COR-L47 (cell line): Measurements from ENCODE around the gene DGCR2.
"Not testable (repeated sequence)": the region's sequence is repeated elsewhere in the genome, so short reads cannot be mapped to it uniquely, and the experiment has no call there.

ENCODE experiments used
- DNase-seq: peaks from one replicate; lab custom pipeline; 2025; lab: John Stamatoyannopoulos, UW

Gene DGCR2

GRCh38 chr22:19001204-19001603 is 121.0 kb downstream of the DGCR2 start:
- no peak for DNase-seq

DNA sequence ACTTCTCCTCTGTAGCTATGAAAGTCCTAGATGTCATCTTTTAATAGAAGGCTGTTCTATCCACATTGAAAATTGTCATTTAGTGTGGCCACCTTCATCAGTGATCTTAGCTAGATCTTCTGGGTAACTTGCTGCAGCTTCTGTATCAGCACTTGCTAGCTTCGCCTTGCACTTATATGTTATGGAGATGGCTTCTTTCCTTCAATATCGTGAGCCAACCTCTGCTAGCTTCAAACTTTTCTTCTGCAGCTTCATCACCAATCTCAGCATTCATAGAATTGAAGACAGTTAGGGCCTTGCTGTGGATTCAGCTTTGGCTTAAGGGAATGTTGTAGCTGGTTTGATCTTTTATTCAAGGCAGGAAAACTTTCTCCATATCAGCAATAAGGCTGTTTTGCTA is 122.1 kb downstream of the DGCR2 start:
- not testable (repeated sequence) for DNase-seq

DNA sequence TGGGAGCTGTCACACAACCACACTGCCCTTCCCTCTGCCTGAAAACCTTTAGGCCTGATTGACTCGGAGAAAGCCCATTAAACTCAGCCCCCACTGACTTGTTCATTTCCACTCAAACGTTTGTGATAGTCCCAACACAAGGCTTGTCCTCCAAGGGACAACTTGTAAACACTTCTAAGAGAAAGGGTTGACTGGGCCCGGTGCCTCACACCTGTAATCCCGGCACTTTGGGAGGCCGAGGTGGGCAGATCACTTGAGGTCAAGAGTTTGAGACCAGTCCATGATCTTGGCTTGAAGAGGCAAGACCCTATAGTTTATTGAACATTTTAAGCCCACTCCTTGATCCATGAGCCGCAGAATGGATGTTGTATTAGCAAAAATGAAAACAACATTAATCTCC is 122.8 kb downstream of the DGCR2 start:
- DNase-seq = no peak

DNA sequence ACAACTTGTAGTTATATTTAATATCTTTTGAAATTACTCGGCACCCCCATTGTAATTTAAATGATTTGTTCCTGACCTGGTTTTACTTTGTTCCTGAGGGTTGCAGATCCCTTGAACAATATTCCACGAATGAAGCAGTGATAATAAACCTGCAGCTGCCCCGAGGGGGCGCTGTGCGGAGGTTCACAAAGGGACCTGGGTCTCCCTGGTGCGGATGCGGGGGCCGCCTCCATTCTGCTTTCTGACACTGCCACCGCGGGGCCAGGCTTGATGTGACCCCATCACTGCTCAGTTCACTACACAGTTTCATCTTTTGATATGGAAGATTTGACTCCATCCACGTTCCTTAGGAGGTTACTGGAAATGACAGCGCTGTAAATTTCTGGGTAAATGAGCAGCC is 123.2 kb downstream of the DGCR2 start:
- no peak for DNase-seq

DNA sequence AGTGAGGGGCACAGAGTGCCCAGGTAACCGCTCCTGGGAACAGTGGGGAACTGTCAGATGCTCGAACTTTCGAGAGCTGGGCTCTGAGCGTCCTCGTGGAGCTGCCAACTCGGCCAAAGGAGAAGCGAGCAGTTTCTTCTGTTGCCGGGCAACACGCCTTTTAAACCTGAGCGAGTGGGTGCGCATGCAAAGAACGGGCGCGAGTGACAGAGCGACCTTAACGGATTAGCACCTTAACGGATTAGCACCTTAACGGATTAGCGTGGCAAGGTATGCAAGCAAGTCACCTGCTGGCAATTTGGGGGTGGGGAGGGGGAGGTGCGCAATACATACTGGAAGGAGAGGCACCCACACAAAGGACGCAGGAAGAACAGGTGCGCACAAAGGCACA is 124.3 kb downstream of the DGCR2 start:
- DNase-seq = no peak

DNA sequence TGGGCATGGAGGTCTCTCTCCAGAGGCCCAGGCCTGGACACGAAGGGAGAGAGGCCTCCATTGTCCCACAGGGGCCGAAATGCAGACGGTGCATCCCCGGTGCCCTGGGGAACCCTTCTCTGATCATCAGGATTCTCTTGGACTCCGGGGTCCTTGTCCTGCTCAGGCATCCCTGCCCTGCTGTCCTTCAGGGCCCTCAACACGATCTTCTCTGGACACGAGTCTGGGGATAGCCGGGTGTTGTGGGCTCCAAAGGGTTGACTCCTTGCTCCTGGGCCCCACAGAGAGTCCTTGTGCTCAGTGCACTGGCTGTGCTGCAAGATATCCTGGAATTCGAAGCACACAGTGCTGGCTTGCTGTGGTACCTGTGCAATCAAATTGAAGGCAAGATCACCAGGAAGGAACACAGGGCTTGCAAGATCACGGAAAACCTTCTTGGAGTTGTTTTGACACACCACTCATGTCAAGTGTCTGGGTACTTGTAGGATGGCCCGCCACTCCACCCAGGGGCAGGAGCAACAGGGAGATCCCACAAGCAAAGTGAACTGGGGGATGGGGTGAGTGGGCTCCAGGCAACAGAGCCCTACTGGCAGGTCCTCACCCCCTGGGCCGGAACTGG is 124.8 kb downstream of the DGCR2 start:
- no peak for DNase-seq

GRCh38 chr22:18996376-18996900 is 125.8 kb downstream of the DGCR2 start:
- DNase-seq = no peak

- DNase-seq = no peak
Observed at GRCh38 chr22:18995327-18995711, 126.9 kb downstream of the DGCR2 start.

DNA sequence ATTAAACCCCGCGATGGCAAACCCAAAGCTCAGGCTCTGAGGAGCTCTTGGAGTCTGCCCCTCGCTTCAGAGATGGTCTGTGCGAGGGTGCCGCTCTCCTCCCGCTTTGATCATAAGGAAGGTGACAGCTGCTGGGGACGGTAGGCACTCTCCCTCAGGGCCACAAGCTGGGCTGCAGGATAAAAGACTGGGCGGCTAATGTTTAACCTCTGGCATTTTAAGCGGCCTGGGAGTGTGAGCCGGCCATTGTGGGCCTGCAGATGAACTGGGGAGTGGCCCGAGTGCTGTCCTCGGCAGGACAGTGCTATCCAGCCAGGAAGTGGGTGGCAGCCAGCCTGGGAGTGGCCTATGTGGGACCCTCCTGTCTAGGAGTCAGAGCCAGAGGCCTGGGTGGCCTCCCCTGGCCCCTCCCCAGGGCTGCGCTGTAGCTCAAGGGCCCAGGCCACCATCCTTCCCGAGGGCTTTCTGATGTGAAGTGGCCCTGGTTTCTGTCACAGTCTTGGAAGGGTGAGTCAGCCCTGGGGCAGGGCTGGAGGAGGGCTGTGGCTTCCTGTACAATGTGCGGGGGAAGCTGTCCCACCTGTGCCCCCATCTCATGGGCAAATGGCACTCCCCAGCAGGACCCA is 127.4 kb downstream of the DGCR2 start:
- no peak for DNase-seq

DNA sequence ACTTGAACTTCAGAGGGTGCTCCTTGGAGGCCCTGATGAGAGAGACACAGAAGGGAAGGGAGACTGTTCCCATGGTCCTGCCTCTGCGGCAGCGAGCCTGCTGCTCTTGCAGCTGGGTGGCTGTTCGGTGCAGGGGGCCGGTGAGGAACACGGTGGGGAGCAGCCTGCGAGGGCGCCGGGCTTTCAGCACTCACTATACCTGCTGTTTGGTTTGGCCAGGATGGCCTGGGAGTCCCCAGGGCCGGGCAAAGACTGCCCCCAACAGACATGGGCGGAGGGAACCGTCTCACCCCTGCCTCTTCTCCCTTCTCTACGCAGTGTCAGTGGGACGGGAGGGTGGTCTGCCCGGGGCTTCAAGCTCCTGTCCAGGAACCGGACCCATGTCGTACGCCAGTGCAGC is 128.2 kb downstream of the DGCR2 start:
- no peak for DNase-seq

DNA sequence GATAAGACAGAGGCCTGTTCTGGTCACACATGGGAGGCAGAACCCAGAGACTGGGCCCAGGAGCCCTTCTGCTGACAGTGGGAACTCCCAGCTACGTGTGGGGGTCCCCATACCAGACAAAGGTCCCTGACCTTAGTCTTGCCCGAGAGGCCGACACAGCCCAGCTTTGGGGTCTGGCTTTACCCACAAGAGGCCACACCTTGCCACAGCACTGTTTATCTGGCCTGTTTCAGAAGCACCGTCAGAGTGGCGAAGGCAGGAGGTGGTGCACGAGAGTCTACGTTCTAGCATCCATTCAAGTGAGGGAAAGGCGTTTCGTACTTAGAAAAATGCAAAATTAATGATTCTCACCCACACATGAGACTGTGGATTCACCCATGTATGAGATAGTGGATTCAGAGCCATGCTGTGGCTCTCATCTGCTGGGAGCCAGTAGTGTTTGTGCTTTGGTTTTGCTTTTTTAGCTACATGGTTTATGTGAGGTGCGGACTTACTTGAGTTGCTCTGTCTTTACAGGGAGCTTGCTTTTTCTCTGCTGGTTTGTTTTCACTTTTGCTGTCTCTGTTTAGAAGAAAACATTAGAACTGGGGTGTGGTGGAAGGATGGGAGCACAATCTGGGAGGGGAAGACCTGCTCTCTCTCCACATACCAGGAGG is 129.5 kb downstream of the DGCR2 start:
- no peak for DNase-seq

DNA sequence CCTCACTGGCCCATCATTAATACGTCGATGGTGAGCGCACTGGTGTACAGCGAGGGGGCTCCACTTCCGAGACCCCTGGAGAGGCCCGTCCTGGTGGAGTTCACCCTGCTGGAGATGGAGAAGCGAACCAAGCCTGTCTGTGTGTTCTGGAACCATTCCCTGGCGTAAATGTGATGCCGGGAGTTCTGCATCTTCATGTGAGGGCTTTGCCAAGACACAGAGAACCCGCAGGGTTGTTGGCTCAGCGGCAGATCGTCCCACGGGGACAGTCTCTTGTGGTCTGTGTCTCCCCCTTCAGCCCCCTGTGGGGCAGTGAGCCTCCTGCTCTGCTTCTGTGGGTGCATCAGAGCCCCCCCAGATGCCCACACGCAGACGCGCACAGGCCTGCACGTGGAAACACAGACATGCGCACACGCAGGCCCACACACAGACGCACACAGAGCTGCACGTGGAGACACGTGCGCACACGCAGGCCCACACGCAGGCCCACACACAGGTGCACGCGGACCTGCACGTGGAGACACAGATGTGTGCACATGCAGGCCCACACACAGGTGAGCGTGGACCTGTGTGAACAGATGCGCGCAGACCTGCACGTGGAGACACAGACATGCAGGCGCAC is 130.3 kb downstream of the DGCR2 start:
- DNase-seq = no peak

DNA sequence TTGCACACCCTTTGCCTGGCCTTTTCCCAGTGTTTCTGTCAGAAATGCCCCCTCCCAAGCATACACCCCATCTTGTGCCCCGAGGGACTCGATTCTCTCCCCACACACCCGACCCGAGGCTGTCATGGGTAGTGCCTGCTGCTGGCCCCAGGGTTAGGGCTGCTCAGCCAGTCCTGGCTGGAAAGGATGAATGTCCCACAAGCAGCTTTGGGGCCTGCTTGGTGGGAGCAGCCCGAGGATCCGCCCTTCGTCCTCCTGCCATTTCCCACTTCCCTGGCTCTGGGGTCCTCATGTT is 131.1 kb downstream of the DGCR2 start:
- DNase-seq = no peak

- DNase-seq = no peak
Observed at GRCh38 chr22:18990355-18991137, 131.7 kb downstream of the DGCR2 start.

- no peak for DNase-seq
Observed at GRCh38 chr22:18988958-18989357, 133.3 kb downstream of the DGCR2 start.

DNA sequence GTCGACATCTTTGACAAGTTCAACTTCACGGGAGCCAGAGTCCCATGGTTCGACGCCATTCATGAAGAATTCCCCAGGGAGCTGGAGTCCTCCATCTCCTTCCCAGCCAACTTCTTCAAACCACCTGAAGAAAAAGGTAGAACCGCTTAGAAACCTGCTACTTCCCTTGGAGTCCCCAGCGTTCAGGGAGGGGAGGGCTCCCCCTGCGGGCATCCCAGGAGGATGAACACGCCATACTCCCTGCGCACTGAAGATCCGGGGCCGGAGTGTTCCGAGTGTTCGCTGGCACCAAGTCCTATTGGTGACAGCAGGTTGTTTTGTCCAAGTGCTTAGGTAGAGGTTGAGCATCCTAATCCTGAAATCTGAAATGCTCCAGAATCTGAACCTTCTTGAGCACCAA is 134.4 kb downstream of the DGCR2 start:
- no peak for DNase-seq

- not testable (repeated sequence) for DNase-seq
Observed at GRCh38 chr22:18987114-18987513, 135.1 kb downstream of the DGCR2 start.
